ENCODE results near the gene RBM19.

RBM19 gene

DNA sequence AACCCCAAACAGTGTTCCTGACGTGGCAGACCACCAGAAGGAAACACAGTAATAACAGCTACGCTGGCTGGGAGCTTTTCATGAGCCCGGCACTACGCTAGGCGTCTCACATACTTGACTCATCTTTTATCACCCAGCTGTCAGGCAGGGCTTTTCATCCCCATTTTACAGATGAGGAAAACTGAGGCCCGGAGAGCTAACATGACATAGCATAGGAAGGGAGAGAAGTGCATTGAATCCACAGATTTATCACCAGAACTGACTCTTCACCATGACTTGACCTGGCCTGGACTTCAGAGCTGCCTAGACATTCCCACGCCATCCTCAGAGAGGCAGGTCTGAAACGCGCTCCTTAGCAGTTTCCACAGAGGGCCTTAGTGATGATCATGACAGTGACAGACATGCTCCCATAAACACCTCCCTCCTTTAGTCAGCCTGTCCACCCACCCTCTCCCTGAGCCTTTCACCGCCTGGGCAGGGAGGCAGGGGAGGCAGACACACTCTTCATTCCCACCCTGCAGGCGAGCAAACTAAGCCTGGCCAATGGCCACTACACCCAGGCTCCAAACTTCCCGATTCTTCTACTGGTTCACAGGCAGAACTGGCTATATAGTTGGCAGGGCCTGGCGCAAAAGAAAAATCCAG lies 56.2 kb downstream of the RBM19 start:
- Histone ChIP-seq H3K4me1 (ENCODE audit: insufficient read depth, low read length, severe bottlenecking) (no peaks in the 10 kb centered on the region), H3K9me3 (ENCODE audit: low read length) (no peaks in the 10 kb centered on the region), H3K79me2 (ENCODE audit: insufficient read depth, low read length) (no peaks in the 10 kb centered on the region), H3K9ac (ENCODE audit: low read length) (no peak overlapping the region), H3K27me3 (ENCODE audit: insufficient read depth, low read length) (no peaks in the 10 kb centered on the region), H3K36me3 (ENCODE audit: insufficient read depth, low read length) (peaks cover 7% of the 10 kb centered on the region; the same call in 1 of the 2 replicates), H2AFZ (ENCODE audit: low read length) (no peak overlapping the region), H3F3A (ENCODE audit: insufficient read depth, low read length) (no peaks in the 10 kb centered on the region), H3K4me2 (ENCODE audit: low read length) (no peak overlapping the region), H3K27ac (ENCODE audit: low read depth, low read length, poor library complexity, severe bottlenecking) (no peak overlapping the region), H4K20me1 (ENCODE audit: insufficient read depth, low read length) (no peaks in the 10 kb centered on the region), H3K9me2 (ENCODE audit: low read depth, low read length) (no peaks in the 10 kb centered on the region), H3K4me3 (ENCODE audit: low read depth, low read length, poor library complexity, severe bottlenecking) (no peak overlapping the region)
- TF ChIP-seq EZH2 (IDR thresholded peaks at IDR 0.05; ENCODE audit: borderline replicate concordance, low read length): no peak
- TF ChIP-seq, protein P1, sequence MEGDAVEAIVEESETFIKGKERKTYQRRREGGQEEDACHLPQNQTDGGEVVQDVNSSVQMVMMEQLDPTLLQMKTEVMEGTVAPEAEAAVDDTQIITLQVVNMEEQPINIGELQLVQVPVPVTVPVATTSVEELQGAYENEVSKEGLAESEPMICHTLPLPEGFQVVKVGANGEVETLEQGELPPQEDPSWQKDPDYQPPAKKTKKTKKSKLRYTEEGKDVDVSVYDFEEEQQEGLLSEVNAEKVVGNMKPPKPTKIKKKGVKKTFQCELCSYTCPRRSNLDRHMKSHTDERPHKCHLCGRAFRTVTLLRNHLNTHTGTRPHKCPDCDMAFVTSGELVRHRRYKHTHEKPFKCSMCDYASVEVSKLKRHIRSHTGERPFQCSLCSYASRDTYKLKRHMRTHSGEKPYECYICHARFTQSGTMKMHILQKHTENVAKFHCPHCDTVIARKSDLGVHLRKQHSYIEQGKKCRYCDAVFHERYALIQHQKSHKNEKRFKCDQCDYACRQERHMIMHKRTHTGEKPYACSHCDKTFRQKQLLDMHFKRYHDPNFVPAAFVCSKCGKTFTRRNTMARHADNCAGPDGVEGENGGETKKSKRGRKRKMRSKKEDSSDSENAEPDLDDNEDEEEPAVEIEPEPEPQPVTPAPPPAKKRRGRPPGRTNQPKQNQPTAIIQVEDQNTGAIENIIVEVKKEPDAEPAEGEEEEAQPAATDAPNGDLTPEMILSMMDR (IDR thresholded peaks at IDR 0.05; ENCODE audit: low read length): no peak

GRCh38 chr12:113908584-113909100 lies 57.5 kb downstream of the RBM19 start:
- Histone ChIP-seq H3K36me3 (ENCODE audit: insufficient read depth, low read length) (peaks cover 7% of the 10 kb centered on the region; the same call in 1 of the 2 replicates), H3F3A (ENCODE audit: insufficient read depth, low read length) (no peaks in the 10 kb centered on the region), H3K4me1 (ENCODE audit: insufficient read depth, low read length, severe bottlenecking) (no peaks in the 10 kb centered on the region), H3K4me3 (ENCODE audit: low read depth, low read length, poor library complexity, severe bottlenecking) (no peak overlapping the region), H2AFZ (ENCODE audit: low read length) (no peak overlapping the region), H3K9me2 (ENCODE audit: low read depth, low read length) (no peaks in the 10 kb centered on the region), H3K9me3 (ENCODE audit: low read length) (no peaks in the 10 kb centered on the region), H3K4me2 (ENCODE audit: low read length) (no peak overlapping the region), H3K27me3 (ENCODE audit: insufficient read depth, low read length) (no peaks in the 10 kb centered on the region), H3K9ac (ENCODE audit: low read length) (no peak overlapping the region), H3K79me2 (ENCODE audit: insufficient read depth, low read length) (no peaks in the 10 kb centered on the region), H3K27ac (ENCODE audit: low read depth, low read length, poor library complexity, severe bottlenecking) (no peak overlapping the region), H4K20me1 (ENCODE audit: insufficient read depth, low read length) (no peaks in the 10 kb centered on the region)
- no peak for TF ChIP-seq EZH2 (IDR thresholded peaks at IDR 0.05; ENCODE audit: borderline replicate concordance, low read length)
- TF ChIP-seq, protein P1 (IDR thresholded peaks at IDR 0.05; ENCODE audit: low read length): no peak

DNA sequence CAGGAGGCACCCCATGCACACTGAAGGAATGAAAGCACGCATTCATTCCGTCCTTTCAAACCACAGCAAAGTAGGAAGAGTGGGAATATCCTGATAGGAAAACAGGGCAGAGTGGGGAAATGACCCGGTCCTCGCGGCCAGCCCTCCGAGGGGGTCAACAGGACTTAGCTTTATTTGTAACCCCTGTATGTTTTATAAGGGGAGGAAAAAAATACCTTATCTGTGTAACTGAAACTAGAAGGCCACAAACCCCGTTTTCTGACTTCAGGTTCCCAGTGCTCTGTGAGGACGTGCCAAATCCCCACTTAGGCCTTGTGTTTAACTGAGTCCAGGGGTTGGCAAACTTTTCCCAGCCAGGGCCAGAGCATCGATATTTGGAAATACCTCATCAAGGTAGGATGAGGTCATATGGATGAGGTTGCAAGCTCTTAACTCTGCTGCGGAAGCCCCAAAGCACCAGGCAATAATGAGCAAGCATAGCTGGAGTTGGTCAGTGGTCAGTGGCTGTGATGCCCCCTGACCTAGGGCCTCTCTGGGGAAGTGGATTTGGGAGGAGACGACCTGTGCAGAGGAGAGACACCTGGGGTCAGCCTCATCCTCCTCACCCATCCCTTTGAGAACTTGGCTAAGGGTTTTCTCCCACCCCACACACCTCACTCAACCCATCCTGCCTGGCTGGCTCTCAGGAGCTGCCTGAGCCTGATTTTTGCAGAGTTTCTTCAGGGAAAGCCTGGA lies 58.5 kb downstream of the RBM19 start:
- Histone ChIP-seq H4K20me1 (ENCODE audit: insufficient read depth, low read length) (no peaks in the 10 kb centered on the region), H3K27ac (ENCODE audit: low read depth, low read length, poor library complexity, severe bottlenecking) (no peak overlapping the region), H3K4me1 (ENCODE audit: insufficient read depth, low read length, severe bottlenecking) (no peaks in the 10 kb centered on the region), H3K4me2 (ENCODE audit: low read length) (no peak overlapping the region), H3K36me3 (ENCODE audit: insufficient read depth, low read length) (peaks cover 15% of the 10 kb centered on the region), H2AFZ (ENCODE audit: low read length) (no peak overlapping the region), H3K9me3 (ENCODE audit: low read length) (no peaks in the 10 kb centered on the region), H3K27me3 (ENCODE audit: insufficient read depth, low read length) (no peaks in the 10 kb centered on the region), H3K9me2 (ENCODE audit: low read depth, low read length) (no peaks in the 10 kb centered on the region), H3K9ac (ENCODE audit: low read length) (no peak overlapping the region), H3K79me2 (ENCODE audit: insufficient read depth, low read length) (no peaks in the 10 kb centered on the region), H3K4me3 (ENCODE audit: low read depth, low read length, poor library complexity, severe bottlenecking) (no peak overlapping the region), H3F3A (ENCODE audit: insufficient read depth, low read length) (no peaks in the 10 kb centered on the region)
- TF ChIP-seq EZH2 (IDR thresholded peaks at IDR 0.05; ENCODE audit: borderline replicate concordance, low read length): no peak
- TF ChIP-seq, protein P1 (IDR thresholded peaks at IDR 0.05; ENCODE audit: low read length): no peak
